HG02840 (cell line): Measurements from ENCODE around the gene GPX6.
"Not testable (repeated sequence)": the region's sequence is repeated elsewhere in the genome, so short reads cannot be mapped to it uniquely, and the experiment has no call there.

Experiments used
- ATAC-seq: cut with Tn5 transposase; IDR thresholded peaks from one replicate; pipeline ENCODE4 v1.9.1; 2021; ENCODE audit warnings: mild to moderate bottlenecking, moderate library complexity, moderate number of reproducible peaks; ENCODE audit not compliant: unreplicated experiment, low FRiP score

The GPX6 gene

DNA sequence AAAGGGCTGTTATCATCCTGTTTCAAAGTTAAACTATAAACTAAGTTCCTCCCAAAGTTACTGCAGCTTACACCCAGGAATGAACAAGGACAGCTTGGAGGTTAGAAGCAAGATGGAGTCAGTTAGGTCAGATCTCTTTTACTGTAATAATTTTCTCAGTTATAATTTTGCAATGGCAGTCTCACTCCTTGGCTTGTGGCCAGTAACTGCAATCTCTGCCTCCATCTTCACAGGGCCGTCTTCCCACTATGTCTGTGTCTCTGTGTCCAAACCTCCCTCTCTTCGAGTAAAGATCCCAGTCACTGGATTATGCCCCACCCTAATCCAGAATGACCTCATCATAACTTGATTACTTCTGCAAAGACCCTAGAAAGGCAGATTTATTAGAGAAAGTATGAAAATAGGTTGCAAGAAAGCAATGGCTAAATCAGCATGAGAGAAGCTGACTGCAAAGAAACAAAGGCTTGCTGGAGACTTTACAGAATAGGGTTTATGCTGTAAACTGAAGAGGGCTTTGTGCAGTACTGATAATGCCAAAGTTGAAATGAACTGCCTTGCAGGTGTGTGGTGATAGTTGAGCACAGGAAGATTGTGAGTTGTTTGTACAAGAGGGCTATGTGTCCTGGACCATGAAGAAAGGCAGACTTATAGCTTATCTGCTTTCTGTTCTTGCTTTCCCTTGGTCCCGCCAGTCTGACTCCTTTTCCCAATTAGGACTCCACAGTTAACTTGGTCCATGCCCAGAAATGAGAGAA lies 28.4 kb downstream of the GPX6 start:
- no peak for ATAC-seq

DNA sequence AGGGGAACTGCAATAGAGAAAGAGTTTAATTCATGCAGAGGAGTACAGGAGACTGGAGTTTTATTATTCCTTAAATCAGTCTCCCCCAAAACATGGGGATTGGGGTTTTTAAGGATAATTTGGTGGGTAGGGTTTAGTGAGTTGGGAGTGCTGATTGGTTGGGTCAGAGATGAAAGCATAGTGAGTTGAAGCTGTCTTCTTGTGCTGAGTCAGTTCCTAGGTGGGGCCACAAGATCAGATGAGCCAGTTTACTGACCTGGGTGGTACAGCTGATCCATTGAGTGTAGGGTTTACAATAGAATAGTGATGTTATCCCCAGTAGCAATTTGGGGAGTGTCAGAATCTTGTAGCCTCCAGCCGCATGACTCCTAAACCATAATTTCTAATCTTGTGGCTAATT lies 29.1 kb downstream of the GPX6 start:
- ATAC-seq = no peak

DNA sequence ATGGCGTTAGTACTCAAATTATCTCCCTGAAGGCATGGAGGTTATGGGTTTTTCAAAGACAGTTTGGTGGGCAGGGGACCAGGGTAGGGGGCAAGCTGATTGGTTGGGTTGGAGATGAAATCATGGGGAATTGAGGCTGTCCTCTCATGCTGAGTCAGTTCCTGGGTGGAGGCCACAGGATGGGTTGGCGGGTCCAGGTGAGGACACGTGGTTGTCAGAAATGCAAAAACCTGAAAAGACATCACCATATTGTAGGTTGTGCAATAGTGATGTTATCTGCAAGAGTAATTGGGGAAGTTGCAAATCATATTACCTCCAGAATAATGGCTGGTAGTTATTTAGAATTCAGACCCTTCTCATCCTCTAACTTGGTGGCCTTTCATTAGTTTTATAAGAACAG lies 30.1 kb downstream of the GPX6 start:
- ATAC-seq = no peak

DNA sequence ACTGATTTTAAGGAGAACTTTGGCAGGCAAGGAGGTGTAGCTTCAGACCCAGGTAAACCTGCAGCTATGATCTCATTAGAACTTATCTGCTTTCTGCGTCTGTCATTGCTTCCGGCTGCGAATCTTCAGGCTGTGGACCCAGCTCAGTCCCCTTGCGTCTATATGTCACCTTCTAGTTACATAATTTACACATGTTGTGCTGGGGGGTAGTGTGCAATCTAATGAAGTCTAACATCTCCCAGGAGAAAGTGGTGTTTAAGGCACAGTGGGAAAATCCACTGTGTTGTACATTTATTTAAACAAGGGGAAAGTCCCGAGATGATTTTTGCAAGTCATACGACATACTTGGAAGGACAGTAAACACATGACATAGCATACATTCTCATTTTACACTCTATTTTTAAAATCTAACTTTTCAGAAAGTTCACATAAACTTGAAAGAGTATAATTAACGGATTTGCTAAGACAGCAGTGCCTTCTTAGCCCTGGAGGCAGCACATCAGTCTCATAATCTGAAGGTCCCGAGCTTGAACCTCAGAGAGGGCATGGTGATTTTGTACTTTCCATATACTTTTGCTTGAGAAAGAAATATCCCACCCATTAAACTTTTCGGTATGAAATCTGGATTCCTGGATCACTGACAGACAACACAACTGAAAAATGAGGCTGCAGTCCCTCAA lies 35.2 kb downstream of the GPX6 start:
- no peak for ATAC-seq

- no peak for ATAC-seq
Measured at GRCh38 chr6:28478518-28478917, 37.1 kb downstream of the GPX6 start.

- no peak for ATAC-seq
Measured at GRCh38 chr6:28474441-28475219, 41.0 kb downstream of the GPX6 start.

DNA sequence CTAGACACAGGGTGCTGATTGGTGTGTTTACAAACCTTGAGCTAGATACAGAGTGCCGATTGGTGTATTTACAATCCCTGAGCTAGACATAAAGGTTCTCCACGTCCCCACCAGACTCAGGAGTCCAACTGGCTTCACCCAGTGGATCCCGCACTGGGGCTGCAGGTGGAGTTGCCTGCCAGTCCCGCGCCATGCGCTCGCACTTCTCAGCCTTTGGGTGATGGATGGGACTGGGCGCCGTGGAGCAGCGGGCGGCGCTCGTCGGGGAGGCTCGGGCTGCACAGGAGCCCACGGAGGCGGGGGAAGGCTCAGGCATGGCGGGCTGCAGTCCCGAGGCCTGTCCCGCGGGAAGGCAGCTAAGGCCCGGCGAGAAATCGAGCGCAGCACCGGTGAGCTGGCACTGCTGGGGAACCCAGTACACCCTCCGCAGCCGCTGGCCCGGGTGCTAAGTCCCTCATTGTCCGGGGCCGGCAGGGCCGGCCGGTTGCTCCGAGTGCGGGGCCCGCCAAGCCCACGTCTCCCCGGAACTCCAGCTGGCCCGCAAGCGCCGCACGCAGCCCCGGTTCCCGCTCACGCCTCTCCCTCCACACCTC lies 46.3 kb downstream of the GPX6 start:
- not testable (repeated sequence) for ATAC-seq

- no peak for ATAC-seq
Measured at GRCh38 chr6:28468056-28468455, 47.5 kb downstream of the GPX6 start.

DNA sequence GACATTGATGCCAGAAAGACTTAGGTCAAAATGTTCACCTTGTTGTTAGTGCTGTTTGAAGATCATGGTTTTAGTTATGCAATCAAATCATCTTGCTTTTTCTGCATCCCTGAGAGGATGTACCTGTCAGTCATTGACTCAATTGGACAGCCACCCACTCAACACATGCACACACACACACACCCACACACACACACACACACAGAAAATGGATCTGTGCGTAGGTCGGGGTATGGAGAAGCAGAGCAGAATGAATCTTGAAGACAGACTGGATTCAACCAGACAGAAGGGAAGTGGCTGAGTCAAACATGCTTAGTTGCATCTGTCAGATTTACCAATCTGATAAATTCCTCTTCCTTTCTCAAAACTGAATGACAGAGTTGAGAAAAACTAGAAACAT lies 53.2 kb downstream of the GPX6 start:
- no peak for ATAC-seq

GRCh38 chr6:28458568-28458967 lies 57.0 kb downstream of the GPX6 start:
- ATAC-seq = no peak
